Testis (tissue), 3 donors: ENCODE results near the gene FUS. TPM values are rescaled to one million over a fixed set of nuclear protein-coding genes. Genes with fewer than 3 reads are reported as not detected.
"Not testable (repeated sequence)": the region's sequence is repeated elsewhere in the genome, so short reads cannot be mapped to it uniquely, and the experiment has no call there.

ENCODE experiments used
- DNase-seq: peaks from one replicate; pipeline ENCODE4 v3.0.0-alpha.2; 2019
- H3K27ac ChIP-seq, 2 donors: fragments of 200-600 bp; sonication (generic); one replicate each; pipeline ENCODE4 v1.5.1; 2019
- H3K27me3 ChIP-seq: fragments of 200-600 bp; sonication (generic); one replicate; pipeline ENCODE4 v1.5.1; 2019
- H3K36me3 ChIP-seq: fragments of 200-600 bp; sonication (generic); one replicate; pipeline ENCODE4 v1.5.1; 2017; ENCODE audit warnings: low read depth; ENCODE audit errors: missing control alignments
- H3K4me1 ChIP-seq: fragments of 200-600 bp; sonication (generic); one replicate; pipeline ENCODE4 v1.5.1; 2019
- H3K4me3 ChIP-seq, 2 donors: fragments of 200-600 bp; sonication (generic); one replicate each; pipeline ENCODE4 v1.5.1; 2017 to 2019
- H3K9me3 ChIP-seq: fragments of 200-600 bp; sonication (generic); one replicate; pipeline ENCODE4 v1.5.1; 2017
- CTCF ChIP-seq, 3 experiments: fragments of 450-650 bp in 2 of 3; fragments of 200-600 bp in 1 of 3; sonication (generic) in 1 of 3; IDR thresholded peaks; one replicate each; pipeline ENCODE4 v1.5.1; 2016 to 2019; ENCODE audit warnings: antibody characterized with exemption in 3 of 3, mild to moderate bottlenecking in 2 of 3, moderate library complexity in 1 of 3
- POLR2A ChIP-seq: fragments of 450-650 bp; IDR thresholded peaks from one replicate; pipeline ENCODE4 v1.6.1; 2017; ENCODE audit warnings: antibody characterized with exemption, mild to moderate bottlenecking, moderate library complexity
- WGBS, 2 donors: methylation state at CpG; one replicate each; pipeline ENCODE4 v1.1.5; 2018; 5-methylcytosine and 5-hydroxymethylcytosine counted together
- intact Hi-C: fragments of 100-400 bp; cut with DNase I; formaldehyde crosslinking; loops from one replicate; pipeline ENCODE4 v1.15.1; 2023; ENCODE audit warnings: low total_unique reads
- polyA plus RNA-seq: library from polyadenylated mRNA; stranded (reverse); fragments of 350-450 nt; fragmentation: Illumina TruSeq; extraction: RNeasy Lipid Tissue Mini Kit (QIAGEN cat#74804); gene quantifications from one replicate; pipeline ENCODE4 v1.2.3, GENCODE V29; 2014; ENCODE audit warnings: low read depth, low replicate concordance; ENCODE audit not compliant: insufficient read depth
- total RNA-seq, 2 donors: library from RNA; depleted of rRNA; stranded (reverse); fragments of >200 nt; gene quantifications; one replicate each; pipeline ENCODE4 v1.2.3, GENCODE V29; 2016

FUS gene
- total and polyA plus RNA-seq, 3 donors from 2014 or later = 205 to 423 (median 217) TPM

DNA sequence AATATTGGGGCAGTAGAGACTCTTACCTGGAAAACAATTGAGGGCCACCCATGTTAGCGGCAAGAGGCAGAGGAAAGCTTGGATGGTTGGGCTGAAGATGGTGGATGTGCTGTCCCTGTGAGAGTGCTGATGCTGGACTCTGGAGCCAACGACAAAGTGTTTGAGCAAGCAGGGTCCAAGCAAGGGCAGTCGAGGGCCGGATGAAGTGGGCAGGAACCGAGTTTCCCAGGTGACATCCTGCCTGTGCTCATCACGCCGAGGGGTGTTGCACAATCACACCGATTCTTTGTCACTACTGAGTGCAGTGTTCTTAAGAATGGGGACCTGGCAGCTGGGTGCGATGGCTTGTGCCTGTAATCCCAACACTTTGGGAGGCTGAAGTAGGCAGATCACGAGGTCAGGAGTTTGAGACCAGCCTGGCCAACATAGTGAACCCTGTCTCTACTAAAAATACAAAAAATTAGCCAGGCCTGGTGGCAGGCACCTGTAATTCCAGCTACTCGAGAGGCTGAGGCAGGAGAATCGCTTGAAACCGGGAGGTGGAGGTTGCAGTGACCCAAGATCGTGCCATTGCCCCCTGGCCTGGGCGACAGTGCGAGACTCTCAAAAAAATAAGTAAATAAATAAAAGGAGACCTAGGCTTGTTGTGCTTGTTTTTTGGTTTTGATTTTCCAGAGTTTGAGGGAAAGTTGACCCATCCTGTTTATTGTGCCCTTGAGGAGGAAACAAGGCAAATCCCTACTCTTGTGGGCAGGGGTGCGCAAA, 16.6 kb downstream of the FUS start:
- TF ChIP-seq POLR2A (no peak), CTCF (IDR thresholded peaks at IDR 0.05) (no peak)
- Histone ChIP-seq H3K9me3 (no peaks in the 10 kb centered on the region), H3K4me1 (peaks cover 8% of the 10 kb centered on the region), H3K36me3 (no peaks in the 10 kb centered on the region), H3K27ac (no peak overlapping the region), H3K27me3 (no peaks in the 10 kb centered on the region), H3K4me3 (no peak overlapping the region)
- 80 to 89% methylated on average over 17 of the region's 17 CpGs for WGBS, 2 donors
- DNase-seq = no peak
- intact Hi-C loops = no loop called here

DNA sequence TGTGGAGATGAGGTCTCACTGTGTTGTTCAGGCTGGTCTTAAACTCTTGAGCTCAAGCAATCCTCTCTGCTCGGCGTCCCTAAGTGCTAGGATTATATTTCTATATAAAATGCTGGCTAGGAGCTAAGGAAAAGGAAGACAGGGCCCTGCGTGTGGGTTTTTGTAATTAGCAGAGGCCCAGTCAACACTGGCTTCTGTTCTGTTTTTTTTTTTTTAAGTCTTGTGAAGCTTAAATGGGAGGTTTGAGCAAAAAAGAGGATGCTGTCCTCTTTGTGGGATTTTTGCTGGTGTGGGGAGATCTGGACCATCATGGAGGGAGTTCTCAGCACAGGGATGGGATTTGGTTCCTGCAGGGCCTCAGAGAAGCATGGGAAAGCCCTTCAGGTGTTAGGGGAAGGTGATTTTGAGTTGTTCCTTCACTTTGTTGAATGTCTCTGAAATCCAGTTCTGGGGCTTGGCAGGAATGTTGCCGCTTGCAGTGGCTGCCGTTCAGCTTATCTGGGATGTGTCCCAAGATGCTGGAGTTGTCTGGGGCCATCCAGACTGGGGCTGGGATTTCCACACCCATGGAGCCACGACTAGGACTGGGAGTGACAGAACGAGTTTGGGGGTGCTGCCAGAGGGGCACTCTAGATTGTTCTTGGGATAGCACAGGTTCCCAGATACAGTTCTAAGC, 18.4 kb downstream of the FUS start:
- H3K4me1 ChIP-seq = peaks cover 14% of the 10 kb centered on the region
- TF ChIP-seq POLR2A = no peak
- H3K36me3 ChIP-seq = no peaks in the 10 kb centered on the region
- intact Hi-C loops = no loop called here
- no peaks in the 10 kb centered on the region for H3K9me3 ChIP-seq
- WGBS, 2 donors = 59 to 60% methylated on average over 7 of the region's 7 CpGs
- no peak overlapping the region for H3K4me3 ChIP-seq
- no peak overlapping the region for H3K27ac ChIP-seq
- H3K27me3 ChIP-seq = no peaks in the 10 kb centered on the region
- DNase-seq = no peak

DNA sequence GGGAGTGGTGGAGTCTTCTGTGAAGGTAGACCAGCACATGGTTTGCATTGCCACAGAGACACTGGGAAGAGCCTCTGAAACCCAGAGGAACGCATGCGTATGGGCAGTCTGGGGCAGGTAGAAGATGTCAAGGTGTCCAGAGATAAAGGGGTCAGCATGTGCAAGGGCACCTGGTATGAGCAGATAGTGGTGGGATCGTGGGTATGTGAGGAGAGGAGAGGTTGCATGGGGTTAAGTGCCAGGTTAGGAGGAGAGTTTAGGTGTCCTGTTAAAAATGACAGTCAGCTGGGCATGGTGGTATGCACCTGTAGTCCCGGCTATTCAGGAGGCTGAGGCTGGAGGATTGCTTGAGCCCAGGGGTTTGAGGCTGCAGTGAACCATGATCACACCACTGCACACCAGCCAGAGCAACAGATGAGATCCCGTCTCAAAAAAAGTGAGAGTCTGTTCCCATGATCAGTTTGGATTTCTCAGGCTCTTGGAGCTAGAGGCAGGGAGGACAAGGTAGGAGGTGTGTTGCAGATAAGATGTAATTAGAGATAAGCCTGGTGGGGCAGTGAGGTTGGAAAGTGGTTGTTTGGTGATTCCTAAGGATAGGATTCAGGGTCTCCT, 19.6 kb downstream of the FUS start:
- Histone ChIP-seq H3K27me3 (no peaks in the 10 kb centered on the region), H3K9me3 (no peaks in the 10 kb centered on the region), H3K27ac (no peak overlapping the region), H3K36me3 (no peaks in the 10 kb centered on the region), H3K4me1 (peaks cover 14% of the 10 kb centered on the region), H3K4me3 (no peak overlapping the region)
- 82% methylated on average over 5 of the region's 5 CpGs for WGBS, 2 donors
- DNase-seq = no peak
- TF ChIP-seq POLR2A (no peak), CTCF (IDR thresholded peaks at IDR 0.05) (no peak)
- intact Hi-C loops = no loop called here

DNA sequence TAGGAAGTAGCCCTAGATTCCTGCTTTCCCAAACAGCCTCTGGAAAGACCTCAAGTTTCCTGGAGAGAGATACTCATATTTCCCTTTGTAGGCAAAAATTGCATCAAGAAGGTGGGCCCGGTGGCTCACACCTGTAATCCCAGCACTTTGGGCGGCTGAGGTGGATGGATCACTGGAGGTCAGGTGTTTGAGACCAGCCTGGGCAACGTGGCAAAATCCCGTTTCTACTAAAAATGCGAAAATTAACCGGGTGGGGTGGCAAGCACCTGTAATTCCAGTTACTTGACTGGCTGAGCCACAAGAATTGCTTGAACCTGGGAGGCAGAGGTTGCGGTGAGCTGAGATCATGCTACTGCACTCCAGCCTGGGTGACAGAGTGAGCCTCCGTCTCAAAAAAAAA, 20.2 kb downstream of the FUS start:
- intact Hi-C loops, DNase-seq, H3K9me3 ChIP-seq, H3K27ac ChIP-seq, H3K27me3 ChIP-seq, H3K36me3 ChIP-seq, H3K4me3 ChIP-seq: not testable (repeated sequence)
- H3K4me1 ChIP-seq = peaks cover 14% of the 10 kb centered on the region
- WGBS, 2 donors = 81 to 84% methylated on average over 8 of the region's 8 CpGs

GRCh38 chr16:31200821-31201568, 21.1 kb downstream of the FUS start:
- TF ChIP-seq POLR2A (no peak), CTCF (IDR thresholded peaks at IDR 0.05) (no peak)
- Histone ChIP-seq H3K4me3 (no peak overlapping the region), H3K27me3 (no peaks in the 10 kb centered on the region), H3K4me1 (peaks cover 14% of the 10 kb centered on the region), H3K9me3 (no peaks in the 10 kb centered on the region), H3K36me3 (no peaks in the 10 kb centered on the region), H3K27ac (no peak overlapping the region)
- 51 to 52% methylated on average over 8 of the region's 8 CpGs for WGBS, 2 donors
- intact Hi-C loops = no loop called here
- DNase-seq = no peak
